Gastroesophageal sphincter (tissue), 3 donors: ENCODE results near the gene HECW1.

Source experiments
- CTCF ChIP-seq, 4 experiments: fragments of 200-600 bp in 2 of 4; fragments of 450-650 bp in 2 of 4; sonication (generic) in 1 of 4; IDR thresholded peaks; one replicate each; pipeline ENCODE4 v1.5.1; 2017 to 2019; ENCODE audit warnings: antibody characterized with exemption in 4 of 4, mild to moderate bottlenecking in 2 of 4, moderate library complexity in 2 of 4
- POLR2A ChIP-seq, 2 donors: fragments of 450-650 bp; IDR thresholded peaks; one replicate each; pipeline ENCODE4 v1.6.1; 2017; ENCODE audit warnings: antibody characterized with exemption in 2 of 2, mild to moderate bottlenecking in 2 of 2, moderate library complexity in 1 of 2
- POLR2AphosphoS5 ChIP-seq: sonication (generic); formaldehyde crosslinking; IDR thresholded peaks from one replicate; pipeline ENCODE4 v1.6.1; 2017; ENCODE audit warnings: antibody characterized with exemption

GRCh38 chr7:43166686-43167085 lies 54.2 kb downstream of the HECW1 start:
- TF ChIP-seq CTCF (IDR thresholded peaks at IDR 0.05), result no peak
- no peak for TF ChIP-seq POLR2A (IDR thresholded peaks at IDR 0.05)
- no peak for TF ChIP-seq POLR2AphosphoS5
